HT-29 (cell line): Measurements from ENCODE around the gene CYTH4. TPM values are rescaled to one million over a fixed set of nuclear protein-coding genes. Genes with fewer than 3 reads are reported as not detected.
"Not testable (repeated sequence)": the region's sequence is repeated elsewhere in the genome, so short reads cannot be mapped to it uniquely, and the experiment has no call there.

ENCODE experiments used
- DNase-seq: peaks from one replicate; pipeline ENCODE4 v3.0.0-alpha.2; 2015; ENCODE audit warnings: low spot score
- total RNA-seq: library from RNA; depleted of rRNA; stranded (reverse); fragments of >200 nt; shearing (Covaris generic); gene quantifications from 2 replicates; pipeline ENCODE4 v1.2.3, GENCODE V29; 2014

CYTH4 gene
- total RNA-seq, 1 experiment from 2014 or later: not detected

DNA sequence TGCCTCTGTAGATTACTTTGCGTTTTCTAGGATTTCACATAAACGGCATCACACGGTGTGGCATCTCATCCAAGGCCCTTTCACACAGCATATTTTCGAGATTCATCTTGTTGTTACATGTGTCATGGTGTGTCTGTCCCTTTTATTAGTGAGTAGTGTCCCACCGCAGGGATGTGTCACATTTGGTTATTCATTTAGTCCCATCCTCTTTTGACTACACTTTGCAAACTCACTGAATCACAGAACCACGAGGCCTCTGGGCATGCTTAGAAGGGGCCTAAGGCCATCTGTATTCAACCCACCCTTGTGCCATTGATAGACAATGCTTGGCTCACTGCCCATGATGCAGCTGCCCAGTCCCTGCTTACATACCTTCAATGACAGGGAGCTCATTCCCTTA is 34.1 kb upstream of the CYTH4 start:
- no peak for DNase-seq

DNA sequence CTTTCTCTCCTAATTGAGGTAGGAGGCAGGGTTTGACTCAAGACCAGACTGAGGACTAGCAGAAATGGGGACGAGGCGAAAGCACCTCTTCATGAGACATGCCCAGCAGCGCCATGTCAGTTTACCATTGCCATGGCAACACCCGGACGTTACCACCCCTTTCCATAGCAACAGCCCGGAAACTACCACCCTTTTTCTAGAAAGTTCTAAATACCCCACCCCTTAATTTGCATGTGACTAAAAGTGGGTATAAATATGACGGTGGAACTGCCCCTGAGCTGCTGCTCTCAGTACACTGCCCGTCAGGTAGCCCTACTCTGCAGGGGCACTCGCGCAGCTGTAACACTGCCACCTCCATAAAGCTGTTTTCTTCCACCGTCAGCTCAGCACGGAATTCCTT is 32.3 kb upstream of the CYTH4 start:
- no peak for DNase-seq

DNA sequence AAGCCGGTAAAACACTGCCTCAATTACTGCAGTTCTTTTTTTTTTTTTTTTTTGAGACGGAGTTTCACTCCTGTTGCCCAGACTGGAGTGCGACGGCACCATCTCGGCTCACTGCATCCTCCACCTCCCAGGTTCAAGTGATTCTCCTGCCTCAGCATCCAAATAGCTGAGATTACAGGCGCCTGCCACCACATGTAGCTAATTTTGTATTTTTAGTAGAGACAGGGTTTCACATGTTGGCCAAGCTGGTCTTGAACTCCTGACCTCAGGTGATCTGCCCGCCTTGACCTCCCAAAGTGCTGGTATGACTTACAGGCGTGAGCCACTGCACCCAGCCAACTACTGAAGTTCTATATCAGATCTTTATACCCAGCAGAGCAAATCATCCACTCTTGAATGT is 30.5 kb upstream of the CYTH4 start:
- not testable (repeated sequence) for DNase-seq

DNA sequence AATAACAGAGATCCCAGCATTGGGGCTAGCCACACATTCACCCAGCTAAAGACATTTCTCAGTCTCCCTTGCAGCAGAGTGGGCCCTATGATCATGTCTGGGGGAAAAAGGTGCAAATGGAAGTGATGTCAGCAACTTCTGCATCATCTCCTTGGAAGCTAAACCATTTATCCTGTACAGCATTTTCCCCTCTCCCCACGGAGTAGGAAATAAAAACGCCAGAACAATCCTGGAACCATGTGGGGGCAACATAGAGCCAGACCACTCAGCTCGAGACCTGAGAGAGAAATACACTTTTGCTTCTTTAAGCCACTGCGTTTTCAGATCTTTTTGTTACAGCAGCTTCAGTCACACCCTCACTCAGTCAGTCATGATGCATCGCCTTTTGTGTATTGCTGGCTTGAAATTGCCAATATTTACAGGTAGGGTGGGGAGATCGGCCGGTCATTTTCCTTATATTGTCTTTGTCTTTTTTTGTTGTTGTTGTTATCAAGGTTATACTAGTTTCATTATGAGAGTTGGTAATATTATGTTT is 29.1 kb upstream of the CYTH4 start:
- DNase-seq: no peak

DNA sequence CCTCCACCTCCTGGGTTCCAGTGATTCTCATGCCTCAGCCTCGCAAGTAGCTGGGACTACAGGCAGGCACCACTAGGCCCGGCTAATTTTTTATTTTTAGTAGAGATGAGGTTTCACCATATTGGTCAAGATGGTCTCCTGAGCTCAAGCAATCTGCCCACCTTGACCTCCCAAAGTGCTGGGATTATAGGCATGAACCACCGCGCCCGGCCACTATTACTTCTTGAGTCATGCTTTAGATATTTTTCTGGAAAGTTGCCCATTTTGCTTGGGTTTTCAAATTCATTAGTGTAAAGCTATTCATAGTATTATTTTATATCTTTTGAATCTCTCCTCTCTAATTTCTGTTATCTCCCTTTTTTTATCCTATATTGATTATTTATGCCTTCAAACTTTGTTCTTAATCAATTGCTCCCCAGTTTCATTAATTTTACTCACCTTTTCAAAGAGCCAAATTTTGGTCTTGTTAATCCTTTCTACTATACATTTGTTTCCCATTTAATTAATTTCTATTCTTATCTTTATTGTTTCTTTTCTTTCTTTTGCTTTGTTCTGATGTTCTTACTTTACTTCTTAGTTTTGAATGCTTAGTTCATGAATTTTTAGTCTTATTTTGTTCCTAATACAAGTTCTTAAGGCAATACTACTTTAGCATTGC is 28.0 kb upstream of the CYTH4 start:
- DNase-seq: no peak

DNA sequence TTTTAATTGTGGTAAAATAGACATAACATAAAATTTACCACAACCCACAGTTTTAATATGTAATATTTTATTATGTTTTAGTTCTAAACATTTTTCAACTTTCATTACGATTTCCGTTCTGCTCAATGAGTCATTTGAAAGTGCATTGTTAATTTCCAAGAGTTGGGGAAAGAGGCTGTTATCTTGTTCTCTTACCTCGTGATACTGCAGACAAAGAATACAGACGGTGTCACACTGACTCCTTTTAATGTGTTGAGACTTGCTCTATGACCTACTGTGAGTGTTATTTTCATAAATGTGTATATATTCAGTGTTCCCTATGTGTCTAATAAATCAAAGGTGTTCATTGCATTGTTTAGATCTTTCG is 27.5 kb upstream of the CYTH4 start:
- DNase-seq: no peak

DNA sequence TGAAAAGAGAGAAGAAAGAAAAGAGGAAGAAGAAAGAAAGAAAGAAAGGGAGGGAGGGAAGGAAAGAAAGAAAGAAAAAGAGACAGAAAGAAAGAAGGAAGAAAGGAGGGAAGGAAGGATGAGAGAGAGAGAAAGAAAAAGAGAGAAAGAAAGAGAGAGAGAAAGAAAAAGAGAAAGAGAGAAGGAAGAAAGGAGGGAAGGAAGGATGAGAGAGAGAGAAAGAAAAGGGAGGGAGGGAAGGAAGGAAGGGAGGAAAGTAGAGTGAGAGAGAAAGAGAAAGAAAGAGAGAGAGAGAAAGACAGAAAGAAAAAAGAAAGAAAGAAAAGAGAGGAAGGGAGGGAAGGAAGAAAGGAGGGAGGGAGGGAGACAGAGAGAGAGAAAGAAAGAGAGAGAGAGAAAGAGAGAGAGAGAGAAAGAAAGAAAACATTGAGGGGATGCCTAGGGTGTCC is 26.7 kb upstream of the CYTH4 start:
- DNase-seq: no peak

DNA sequence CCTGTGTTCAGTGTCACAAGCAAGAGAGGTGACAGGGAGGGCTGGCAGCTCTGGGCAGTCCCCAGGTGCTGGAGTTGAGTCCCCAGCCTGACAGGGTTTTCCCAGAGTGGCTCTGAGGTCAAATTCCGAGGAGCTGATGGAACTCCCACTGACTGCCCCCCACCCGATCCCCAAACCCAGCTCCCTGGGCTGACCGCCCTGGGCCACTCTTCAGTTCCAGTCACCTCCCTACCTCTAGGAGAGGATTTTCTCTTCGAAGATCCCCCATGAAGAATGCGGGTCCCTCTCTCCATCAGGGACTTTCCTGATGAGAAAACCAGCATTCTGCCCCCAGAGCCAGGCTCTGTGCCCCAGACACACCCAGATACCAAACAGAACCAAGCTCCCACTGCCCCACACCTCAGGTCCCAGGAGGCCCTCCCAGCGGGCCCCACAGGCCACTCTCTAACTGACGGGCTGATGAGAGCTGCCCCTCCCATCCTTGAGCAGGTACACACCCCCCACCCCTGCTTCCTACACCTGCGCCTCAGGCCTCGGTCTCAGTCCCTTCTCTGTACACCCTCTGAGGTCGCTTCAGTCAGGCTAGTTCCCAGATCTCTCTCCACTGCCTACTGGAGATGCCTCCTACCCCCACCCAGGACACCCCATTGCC is 26.1 kb upstream of the CYTH4 start:
- no peak for DNase-seq

DNA sequence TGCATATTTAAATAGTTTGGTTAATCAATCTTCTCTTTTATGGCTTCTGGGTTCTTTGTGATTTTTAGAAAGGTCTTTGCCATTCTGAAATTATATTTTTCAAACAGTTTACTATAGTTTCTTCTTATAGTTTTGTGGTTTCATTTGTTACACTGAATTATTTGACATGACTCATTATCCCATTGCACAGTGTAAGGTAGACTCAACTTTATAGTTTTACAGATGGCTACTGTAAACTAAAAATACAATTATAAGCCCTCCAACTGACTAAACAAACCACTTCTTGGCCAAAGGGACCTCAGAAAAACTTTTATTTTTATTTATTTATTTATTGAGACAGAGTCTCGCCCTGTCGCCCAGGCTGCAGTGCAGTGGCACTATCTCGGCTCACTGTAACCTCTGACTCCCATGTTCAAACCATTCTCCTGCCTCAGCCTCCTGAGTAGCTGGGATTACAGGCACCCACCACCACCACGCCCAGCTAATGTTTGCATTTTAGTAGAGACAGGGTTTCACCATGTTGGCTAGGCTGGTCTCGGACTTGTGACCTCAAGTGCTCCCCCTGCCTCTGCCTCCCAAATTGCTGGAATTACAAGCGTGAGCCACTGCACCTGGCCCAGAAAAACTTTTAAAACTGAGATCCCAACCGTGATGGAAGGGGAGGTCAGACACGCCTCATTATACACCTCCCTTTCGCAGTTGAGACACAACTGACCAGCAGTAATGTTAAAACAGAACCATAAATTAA is 24.1 kb upstream of the CYTH4 start:
- no peak for DNase-seq

DNA sequence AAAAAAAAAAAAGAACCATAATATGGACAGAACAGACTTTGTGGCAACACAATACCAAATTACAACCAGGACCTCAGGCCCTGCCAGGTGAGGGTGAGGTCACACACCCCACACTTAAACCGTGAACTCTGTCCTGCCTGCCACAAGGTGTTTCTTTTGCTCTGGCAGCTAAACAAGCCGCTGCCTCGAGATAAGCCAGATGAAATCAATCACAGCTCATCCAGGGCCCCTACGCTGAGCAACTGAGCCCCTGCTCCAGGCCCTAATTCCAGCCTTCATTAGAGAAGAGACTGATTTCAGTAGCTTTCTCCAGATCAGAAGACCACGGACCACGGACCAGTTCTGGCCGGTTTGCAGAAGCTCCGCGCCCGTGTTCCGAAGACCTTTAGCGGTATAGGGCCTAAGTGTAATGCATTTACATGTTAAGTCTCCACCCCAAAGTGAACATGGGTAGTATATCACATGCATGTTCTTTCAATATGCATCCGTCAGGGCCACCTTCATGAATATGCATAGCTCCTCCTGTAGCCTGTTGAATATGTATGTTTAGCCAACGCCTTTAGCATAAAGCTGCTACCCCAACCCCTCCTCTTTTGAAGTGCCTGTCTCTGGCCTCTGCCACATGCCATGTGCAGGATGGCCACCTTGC is 23.4 kb upstream of the CYTH4 start:
- no peak for DNase-seq

DNA sequence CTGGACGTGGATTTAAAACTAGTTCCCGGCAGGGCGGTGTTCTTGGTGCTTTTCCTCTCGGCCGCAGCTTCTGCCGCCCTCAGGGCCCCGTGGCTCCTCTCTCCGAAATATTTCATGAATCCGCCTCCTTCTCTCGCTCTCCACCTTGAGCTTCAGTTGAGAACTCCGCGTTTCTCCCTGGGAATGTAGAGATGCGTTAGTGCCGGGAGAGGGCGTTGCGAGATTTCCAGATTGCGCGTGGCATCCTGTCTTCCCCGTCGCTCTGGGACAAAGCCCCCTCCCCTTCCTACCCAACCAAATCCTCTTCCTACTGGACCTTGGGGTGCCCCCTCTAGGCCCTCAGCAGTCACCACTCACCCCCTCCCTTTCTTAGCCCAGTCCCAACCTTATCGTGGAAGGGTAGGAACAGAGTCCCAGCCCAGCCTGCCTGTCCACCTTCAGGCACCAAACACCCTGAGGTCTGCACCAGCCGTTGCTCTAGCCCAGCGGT is 22.7 kb upstream of the CYTH4 start:
- peak; percentile 5 for DNase-seq

DNA sequence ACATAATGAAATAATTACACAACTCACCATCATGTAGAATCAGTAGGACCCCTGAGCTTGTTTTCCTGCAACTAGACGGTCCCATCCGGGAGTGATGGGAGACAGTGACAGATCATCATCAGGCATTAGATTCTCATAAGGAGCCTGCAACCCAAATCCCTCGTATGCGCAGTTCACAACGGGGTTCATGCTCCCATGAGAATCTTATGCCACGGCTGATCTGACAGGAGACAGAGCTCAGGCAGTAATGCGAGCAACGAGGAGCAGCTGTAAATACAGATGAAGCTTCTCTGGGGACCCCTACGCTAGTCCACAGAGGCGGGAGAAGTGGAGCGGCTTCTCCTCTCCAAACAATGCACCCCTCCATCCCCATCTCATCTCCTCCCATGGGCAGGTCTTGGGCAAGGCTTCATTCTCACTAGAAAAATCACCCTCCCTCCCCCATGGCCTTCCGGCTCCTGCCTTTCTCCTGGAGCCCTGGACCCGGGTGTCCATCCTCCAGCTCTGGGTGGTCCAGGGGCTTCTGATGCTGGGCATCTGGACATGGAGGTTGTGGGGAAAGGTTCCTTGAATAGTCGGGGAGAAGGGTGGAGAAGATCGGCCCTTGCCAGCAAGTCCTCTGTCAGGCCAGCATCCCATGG is 22.0 kb upstream of the CYTH4 start:
- DNase-seq: no peak

DNA sequence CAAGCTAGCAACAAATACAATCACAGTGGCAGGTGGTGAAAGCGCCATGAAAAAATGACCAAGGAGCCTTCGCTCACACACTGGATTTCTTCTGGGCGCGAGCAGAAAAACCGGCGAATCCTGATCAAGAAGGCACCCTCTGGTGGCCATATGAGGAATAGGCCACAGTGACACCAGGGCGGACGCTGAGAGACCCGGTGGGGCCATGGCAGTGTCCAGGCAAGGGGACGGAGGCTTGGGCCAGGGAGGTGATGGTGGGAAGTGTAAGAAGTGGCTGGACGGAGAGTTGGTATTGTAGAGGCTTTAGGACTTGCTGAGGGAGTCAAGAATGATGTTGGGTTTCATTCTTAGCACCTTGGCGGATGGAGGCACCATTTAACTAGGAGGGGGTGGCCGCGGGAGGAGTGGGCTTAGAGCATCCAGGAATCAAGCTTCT is 21.4 kb upstream of the CYTH4 start:
- DNase-seq: peak; percentile 61

DNA sequence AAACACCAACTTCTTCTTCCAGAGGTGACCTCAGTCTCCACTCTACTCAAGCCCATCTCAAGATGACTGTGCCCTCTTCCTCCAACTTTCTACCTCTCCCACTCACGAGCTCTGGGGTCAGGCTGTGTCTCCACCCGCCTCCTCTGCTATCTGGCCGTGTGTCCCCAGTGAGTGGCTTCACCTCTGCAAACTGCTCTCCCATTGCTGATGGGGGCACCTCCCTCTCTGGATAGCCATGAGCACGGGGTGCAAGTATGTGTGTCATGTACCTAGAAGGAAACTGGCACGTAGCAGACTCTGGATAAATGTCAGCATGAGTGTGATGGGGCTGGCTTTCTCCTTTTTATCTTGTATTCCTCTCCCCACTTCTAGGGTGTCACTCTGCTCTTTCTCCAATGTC is 20.0 kb upstream of the CYTH4 start:
- no peak for DNase-seq

DNA sequence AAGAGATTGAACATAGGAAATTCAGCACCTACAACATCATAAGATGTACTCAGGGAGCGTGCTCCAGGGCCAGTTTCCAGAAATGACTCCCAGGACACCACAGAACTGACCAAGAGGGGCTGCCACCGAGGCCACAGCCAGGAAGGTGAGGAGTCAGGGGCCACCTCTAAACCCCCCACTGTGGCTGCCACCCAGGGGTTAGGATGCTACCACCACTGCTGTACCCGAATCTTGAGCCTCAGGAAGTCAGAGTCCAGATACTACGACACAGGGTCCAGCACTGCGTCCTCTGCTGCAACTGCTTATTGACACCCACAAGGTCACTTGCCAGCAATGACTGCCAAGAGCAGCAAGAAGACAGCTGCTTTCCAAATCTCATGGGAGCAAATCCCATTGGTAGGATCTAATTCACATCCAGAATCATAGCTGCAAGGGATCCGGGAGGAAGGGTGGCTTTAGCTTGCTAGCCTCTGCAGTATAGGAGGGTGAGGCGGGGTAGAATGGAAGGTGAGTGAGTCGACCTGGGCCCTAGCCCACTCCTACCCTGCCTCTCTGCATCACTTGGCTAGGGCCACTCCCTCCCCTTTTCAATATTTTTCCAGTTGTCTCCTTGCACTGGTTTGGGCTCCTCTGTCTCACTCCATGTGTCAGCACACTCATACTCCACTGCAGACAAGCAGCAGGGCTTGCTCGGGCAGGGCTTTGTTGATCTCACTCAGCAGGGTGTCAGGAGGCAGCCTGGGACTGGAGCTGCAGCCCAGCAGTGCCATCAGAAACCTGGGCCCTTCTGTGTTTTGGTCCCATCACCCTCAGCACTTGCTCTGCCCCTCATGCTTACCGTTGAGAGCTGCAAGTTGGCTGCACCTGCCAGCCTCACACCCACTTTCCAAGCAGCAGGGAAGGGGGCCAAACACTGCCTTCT is 18.1 kb upstream of the CYTH4 start:
- no peak for DNase-seq

DNA sequence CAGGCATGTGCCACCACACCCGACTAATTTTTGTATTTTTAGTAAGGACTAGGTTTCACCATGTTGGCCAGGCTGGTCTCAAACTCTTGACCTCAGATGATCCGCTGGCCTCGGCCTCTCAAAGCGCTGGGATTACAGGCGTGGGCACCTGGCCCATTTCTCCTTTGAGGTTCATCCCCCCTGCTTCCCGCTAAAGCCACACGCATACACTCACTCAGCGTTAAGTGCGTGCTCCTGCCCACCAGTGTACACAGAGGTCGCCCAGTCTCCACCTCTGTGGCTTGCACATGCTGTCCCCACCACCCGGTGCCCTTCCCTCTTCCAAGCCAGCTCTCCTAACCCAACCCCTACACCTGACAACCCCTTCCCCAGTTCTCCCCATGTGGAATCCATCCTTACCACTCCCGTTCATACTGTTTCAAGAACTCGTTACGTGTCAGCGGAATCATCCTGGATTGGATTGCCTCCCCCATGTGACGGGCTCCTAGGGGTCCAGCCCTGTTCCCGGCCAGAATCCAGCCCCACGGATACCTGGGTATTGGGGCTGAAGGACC is 15.7 kb upstream of the CYTH4 start:
- no peak for DNase-seq

DNA sequence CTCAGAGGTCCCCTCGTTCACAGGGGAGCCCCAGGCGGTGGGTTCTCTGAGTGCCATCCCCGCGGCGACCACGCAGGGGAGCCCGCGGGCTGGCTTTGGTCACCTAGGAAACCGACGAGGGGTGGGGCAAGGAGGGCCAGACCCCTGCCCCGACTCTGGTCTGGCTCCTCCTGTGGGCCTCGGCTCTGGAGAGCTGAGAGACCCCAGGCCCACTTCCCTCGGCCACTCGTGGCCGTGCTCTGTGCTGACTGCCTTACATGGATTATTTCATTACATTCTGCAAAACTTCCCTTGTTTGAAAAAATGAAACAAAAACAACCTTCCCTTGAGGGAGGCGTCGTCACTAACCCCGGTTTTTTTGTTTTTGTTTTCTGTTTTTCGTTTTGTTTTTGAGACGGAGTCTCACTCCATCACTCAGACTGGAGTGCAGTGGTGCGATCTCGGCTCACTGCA is 15.1 kb upstream of the CYTH4 start:
- DNase-seq: peak; percentile 2

DNA sequence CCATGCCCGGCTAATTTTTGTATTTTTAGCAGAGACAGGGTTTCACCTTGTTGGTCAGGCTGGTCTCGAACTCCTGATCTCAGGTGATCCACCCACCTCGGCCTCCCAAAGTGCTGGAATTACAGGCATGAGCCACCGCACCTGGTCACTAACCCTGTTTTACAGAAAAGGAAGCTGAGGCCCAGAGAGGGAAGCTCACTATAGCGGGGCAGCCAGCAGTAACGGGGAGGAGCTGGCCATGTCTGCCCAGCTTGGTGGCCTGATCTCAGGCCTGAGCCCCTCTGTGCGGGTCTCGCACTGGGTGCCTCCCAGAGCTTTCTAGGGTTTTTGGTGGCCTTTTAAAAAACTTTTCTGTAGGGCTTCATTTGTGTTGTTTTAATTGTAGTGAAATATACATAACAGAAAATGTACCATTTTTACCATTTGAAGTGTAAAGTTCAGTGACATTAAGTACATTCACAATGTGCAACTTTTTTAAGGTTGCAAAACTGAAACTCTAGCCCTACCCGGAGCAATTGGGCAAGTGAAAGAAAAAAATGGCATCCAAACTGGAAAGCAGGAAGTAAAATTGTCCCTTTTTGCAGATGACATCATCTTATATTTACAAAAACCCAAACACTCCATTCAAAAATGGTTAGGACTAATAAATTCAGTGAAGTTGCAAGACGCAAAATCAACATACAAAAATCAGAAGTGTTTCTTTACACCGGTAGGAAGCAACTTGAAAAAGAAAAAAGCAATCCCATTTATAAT is 14.5 kb upstream of the CYTH4 start:
- no peak for DNase-seq
